SK-N-SH treated with all-trans-retinoic acid at 6 μM for 48 hours (cell line): ENCODE results near the gene RELL1.

Experiments
- ATAC-seq: fragments of 200-7000 bp; cut with Tn5 transposase; 3 replicates; pipeline ENCODE4 v1.9.1; 2020; ENCODE audit warnings: mild to moderate bottlenecking, moderate library complexity
- ARNTL ChIP-seq: fragments of 450-650 bp; formaldehyde crosslinking; IDR thresholded peaks from 2 replicates; pipeline ENCODE4 v1.5.0; 2020; ENCODE audit warnings: low read depth, mild to moderate bottlenecking, moderate library complexity, borderline replicate concordance
- CREB5 ChIP-seq: fragments of 250-450 bp; sonication (Bioruptor Pico); IDR thresholded peaks from 2 replicates; pipeline ENCODE4 v1.5.1; 2020; ENCODE audit warnings: low read depth, mild to moderate bottlenecking, moderate library complexity
- CSDC2 ChIP-seq: fragments of 250-450 bp; sonication (Bioruptor Pico); IDR thresholded peaks from 2 replicates; pipeline ENCODE4 v1.5.0; 2020; ENCODE audit warnings: mild to moderate bottlenecking, moderate library complexity
- ESRRG ChIP-seq: fragments of 250-450 bp; sonication (Bioruptor Pico); IDR thresholded peaks from 2 replicates; pipeline ENCODE4 v1.6.1; 2021; ENCODE audit warnings: mild to moderate bottlenecking
- GLIS3 ChIP-seq: fragments of 250-450 bp; sonication (Bioruptor Pico); IDR thresholded peaks from 2 replicates; pipeline ENCODE4 v1.5.0; 2020; ENCODE audit warnings: mild to moderate bottlenecking, moderate library complexity
- ISL1 ChIP-seq: fragments of 250-450 bp; sonication (Bioruptor Pico); IDR thresholded peaks from 2 replicates; pipeline ENCODE4 v2.1.2; 2022; ENCODE audit warnings: mild to moderate bottlenecking, moderate library complexity
- POU6F1 ChIP-seq: fragments of 250-450 bp; sonication (Bioruptor Pico); IDR thresholded peaks from 2 replicates; pipeline ENCODE4 v1.8.0; 2021; ENCODE audit warnings: low read depth, mild to moderate bottlenecking, moderate library complexity, borderline replicate concordance
- RARB ChIP-seq: fragments of 250-450 bp; sonication (Bioruptor Pico); IDR thresholded peaks from 2 replicates; pipeline ENCODE4 v1.8.0; 2021; ENCODE audit warnings: mild to moderate bottlenecking, moderate library complexity
- SNAI2 ChIP-seq: fragments of 250-450 bp; sonication (Bioruptor Pico); IDR thresholded peaks from 2 replicates; pipeline ENCODE4 v1.5.0; 2020; ENCODE audit warnings: mild to moderate bottlenecking, moderate library complexity
- TCF4 ChIP-seq: fragments of 250-450 bp; sonication (Bioruptor Pico); IDR thresholded peaks from 2 replicates; pipeline ENCODE4 v1.8.0; 2021; ENCODE audit warnings: mild to moderate bottlenecking, moderate library complexity, borderline replicate concordance
- TOX ChIP-seq: fragments of 250-450 bp; sonication (Bioruptor Pico); IDR thresholded peaks from 2 replicates; pipeline ENCODE4 v1.8.0; 2021; ENCODE audit warnings: mild to moderate bottlenecking, moderate library complexity, borderline replicate concordance
- TSHZ2 ChIP-seq: fragments of 250-450 bp; sonication (Bioruptor Pico); IDR thresholded peaks from 2 replicates; pipeline ENCODE4 v1.5.0; 2020; ENCODE audit warnings: mild to moderate bottlenecking, moderate library complexity
- ZC3H10 ChIP-seq: fragments of 250-450 bp; sonication (Bioruptor Pico); IDR thresholded peaks from 2 replicates; pipeline ENCODE4 v1.5.1; 2021; ENCODE audit warnings: mild to moderate bottlenecking, moderate library complexity
- ZFP3 ChIP-seq: fragments of 250-450 bp; sonication (Bioruptor Pico); IDR thresholded peaks from 2 replicates; pipeline ENCODE4 v1.5.0; 2020; ENCODE audit warnings: mild to moderate bottlenecking, moderate library complexity
- ZNF565 ChIP-seq: fragments of 450-650 bp; formaldehyde crosslinking; conservative IDR thresholded peaks from 2 replicates; pipeline ENCODE4 v1.5.0; 2020; ENCODE audit warnings: low read depth, mild to moderate bottlenecking, moderate library complexity
- TF ChIP-seq, protein P1 (sequence below): fragments of 250-450 bp; sonication (Bioruptor Pico); IDR thresholded peaks from 2 replicates; pipeline ENCODE4 v1.5.1; 2021; ENCODE audit warnings: mild to moderate bottlenecking, moderate library complexity

Gene RELL1

DNA sequence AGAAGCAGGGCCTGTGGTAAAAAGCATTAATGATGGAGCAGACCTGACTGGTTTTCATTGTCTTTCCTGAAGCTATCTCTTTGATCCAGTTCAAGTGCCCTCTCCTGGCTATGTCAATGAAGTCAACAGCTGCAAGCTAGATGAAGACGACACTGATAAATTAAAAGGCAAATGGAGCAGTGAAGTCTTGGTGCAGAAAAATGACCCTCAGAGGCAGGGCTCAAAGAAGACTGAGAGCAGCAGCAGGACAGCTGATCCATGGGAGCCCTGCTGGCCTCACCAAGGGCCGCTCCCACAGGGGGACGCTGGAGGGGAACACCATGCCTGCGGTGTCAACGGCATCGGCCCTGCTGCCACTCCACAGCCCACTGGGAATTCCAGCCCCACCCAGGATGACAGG, 96.2 kb downstream of the RELL1 start (continued):
- TF ChIP-seq TSHZ2 (CRISPR knock-in tag) (no peak), POU6F1 (CRISPR knock-in tag) (no peak), GLIS3 (CRISPR knock-in tag) (no peak), CSDC2 (CRISPR knock-in tag) (no peak)

DNA sequence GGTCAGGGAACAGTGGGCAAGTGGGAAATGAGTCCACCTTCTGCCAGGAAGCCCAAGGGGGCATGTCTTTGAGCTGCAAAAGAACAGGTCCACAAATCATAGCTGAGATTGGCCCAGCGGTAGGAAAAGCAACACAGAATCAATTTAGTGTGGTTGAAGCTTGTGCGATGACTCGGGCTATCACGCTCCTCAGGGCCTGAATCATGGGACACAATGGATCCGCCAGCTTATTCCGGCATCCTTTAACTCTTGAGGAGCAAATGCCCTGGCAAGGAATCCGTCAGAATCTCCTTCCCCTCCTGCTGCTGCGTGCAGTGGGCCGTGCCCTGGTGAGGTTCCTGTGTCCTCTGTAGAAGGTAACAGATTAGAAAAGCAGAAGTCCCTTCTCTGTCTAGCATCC, 98.0 kb downstream of the RELL1 start:
- no peak for TF ChIP-seq ESRRG
- TF ChIP-seq ZNF565, result no peak
- TF ChIP-seq, protein P1, sequence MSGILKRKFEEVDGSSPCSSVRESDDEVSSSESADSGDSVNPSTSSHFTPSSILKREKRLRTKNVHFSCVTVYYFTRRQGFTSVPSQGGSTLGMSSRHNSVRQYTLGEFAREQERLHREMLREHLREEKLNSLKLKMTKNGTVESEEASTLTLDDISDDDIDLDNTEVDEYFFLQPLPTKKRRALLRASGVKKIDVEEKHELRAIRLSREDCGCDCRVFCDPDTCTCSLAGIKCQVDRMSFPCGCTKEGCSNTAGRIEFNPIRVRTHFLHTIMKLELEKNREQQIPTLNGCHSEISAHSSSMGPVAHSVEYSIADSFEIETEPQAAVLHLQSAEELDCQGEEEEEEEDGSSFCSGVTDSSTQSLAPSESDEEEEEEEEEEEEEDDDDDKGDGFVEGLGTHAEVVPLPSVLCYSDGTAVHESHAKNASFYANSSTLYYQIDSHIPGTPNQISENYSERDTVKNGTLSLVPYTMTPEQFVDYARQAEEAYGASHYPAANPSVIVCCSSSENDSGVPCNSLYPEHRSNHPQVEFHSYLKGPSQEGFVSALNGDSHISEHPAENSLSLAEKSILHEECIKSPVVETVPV (CRISPR knock-in tag), result no peak
- TF ChIP-seq TOX (CRISPR knock-in tag), result no peak
- no peak for TF ChIP-seq ARNTL (CRISPR knock-in tag)
- TF ChIP-seq CREB5, result no peak
- no peak for TF ChIP-seq ZFP3 (CRISPR knock-in tag)
- ATAC-seq, result no peak

DNA sequence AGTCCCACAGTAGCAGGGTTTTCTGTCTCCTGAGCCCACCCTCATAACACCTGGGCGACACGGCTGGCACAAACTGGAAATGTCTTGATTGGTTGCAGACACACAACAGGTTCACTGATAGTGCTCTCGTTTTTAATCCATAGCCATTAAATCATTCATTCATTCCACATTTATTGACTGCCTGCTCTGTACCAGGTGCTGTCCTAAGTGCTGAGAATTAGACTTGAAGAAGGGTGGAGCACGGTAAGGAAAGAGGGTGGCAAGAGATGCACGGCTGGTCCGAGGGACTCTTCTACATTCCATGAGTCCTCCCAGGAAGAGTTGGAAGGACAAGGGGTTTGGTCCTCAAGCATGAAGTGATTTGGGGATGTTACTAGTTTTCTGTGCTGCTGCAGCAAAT, 100.0 kb downstream of the RELL1 start:
- TF ChIP-seq ESRRG, result no peak
- no peak for TF ChIP-seq ARNTL (CRISPR knock-in tag)
- no peak for TF ChIP-seq ZFP3 (CRISPR knock-in tag)
- TF ChIP-seq POU6F1 (CRISPR knock-in tag), result no peak
- no peak for TF ChIP-seq ZNF565
- no peak for TF ChIP-seq TCF4 (CRISPR knock-in tag)
- TF ChIP-seq TSHZ2 (CRISPR knock-in tag), result no peak
- no peak for TF ChIP-seq CREB5
- TF ChIP-seq ZC3H10 (CRISPR knock-in tag), result no peak
- TF ChIP-seq GLIS3 (CRISPR knock-in tag), result no peak
- no peak for TF ChIP-seq SNAI2 (CRISPR knock-in tag)
- TF ChIP-seq TOX (CRISPR knock-in tag), result no peak
- TF ChIP-seq RARB, result no peak
- no peak for TF ChIP-seq ISL1 (CRISPR knock-in tag)
- TF ChIP-seq, all 23 proteins: peak for 0
- no peak for ATAC-seq
